Nephron progenitor cell (in vitro differentiated cells): ENCODE measurements around the gene FAM118A.
"Not testable (repeated sequence)": the region's sequence is repeated elsewhere in the genome, so short reads cannot be mapped to it uniquely, and the experiment has no call there.

Experiments
- DNase-seq: peaks from one replicate; pipeline ENCODE4 v3.0.0; 2021
- H3K27ac Mint-ChIP-seq: 2 replicates; pipeline ENCODE4 v1.8.0; 2021; ENCODE audit warnings: mild to moderate bottlenecking, moderate library complexity, mixed read lengths
- H3K27me3 Mint-ChIP-seq: 2 replicates; pipeline ENCODE4 v1.8.0; 2021; ENCODE audit warnings: mild to moderate bottlenecking, low read depth, mixed read lengths; ENCODE audit not compliant: poor library complexity
- H3K36me3 Mint-ChIP-seq: 2 replicates; pipeline ENCODE4 v1.8.0; 2021; ENCODE audit warnings: low read depth, mixed read lengths
- H3K4me1 Mint-ChIP-seq: 2 replicates; pipeline ENCODE4 v1.8.0; 2021; ENCODE audit warnings: mixed read lengths
- H3K4me3 Mint-ChIP-seq: 2 replicates; pipeline ENCODE4 v1.8.0; 2021; ENCODE audit warnings: mild to moderate bottlenecking, moderate library complexity, mixed read lengths
- H3K9me3 Mint-ChIP-seq: 2 replicates; pipeline ENCODE4 v1.8.0; 2021; ENCODE audit warnings: mild to moderate bottlenecking, moderate library complexity, mixed read lengths
- TF ChIP-seq, protein P1 (sequence below): fragments of 200-600 bp; sonication (generic); IDR thresholded peaks from 2 replicates; pipeline ENCODE4 v1.5.0; 2021; ENCODE audit warnings: antibody characterized with exemption

The FAM118A gene

DNA sequence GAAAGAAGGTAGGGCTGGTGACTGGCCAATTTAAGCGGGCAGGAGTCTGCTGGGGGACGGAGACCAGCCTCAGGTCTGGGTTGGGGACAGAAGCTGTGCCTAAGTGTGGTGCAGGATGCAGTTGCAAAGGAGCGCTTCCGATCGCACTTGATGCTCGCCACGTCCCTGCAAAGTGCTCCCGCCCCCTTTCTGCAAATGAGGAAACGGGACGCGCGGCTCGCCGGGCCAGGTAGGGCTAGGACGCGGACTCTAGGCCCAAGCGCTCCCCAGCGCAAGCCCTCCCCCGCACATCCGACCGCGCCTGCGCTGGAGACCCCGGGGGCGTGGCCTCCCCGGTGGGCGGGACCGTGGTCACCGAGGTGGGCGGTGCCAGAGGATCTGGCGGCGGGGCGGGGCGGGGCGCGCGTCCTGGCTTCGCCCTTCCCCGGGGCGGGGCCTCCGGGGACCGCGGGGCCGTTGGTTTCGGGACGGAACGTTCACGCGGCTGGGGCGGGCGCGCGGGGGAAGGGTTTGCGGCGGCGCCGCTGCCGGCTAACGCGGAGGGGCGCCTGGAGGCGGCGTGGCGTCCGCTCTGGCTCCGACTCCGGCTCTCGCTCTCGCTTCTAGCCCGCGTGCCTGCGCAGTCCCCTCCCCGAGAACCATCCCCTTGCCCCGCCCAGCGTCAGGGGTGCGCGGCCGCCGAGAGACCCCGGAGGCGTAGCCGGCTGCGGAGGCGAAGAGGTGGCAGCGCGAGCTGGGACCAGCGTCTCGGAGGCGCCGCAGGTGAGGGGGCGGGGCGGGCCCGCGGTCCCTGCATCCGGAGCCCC lies at the start of gene FAM118A:
Gene FAM118A, plus strand, starts transcription at position 513 of the 806 bp plus-strand sequence. CDS start 12,446 bp downstream, outside the sequence.
- peak; percentile 99 for DNase-seq
- H3K27ac Mint-ChIP-seq = peak within 1 kb of the TSS; percentile 85
- H3K27me3 Mint-ChIP-seq = peaks cover 17% of the 10 kb centered on the region
- peak within 1 kb of the TSS; percentile 85 for H3K4me3 Mint-ChIP-seq
- H3K36me3 Mint-ChIP-seq = peaks cover 9% of the 10 kb centered on the region
- H3K9me3 Mint-ChIP-seq = no peaks in the 10 kb centered on the region
- TF ChIP-seq, protein P1, sequence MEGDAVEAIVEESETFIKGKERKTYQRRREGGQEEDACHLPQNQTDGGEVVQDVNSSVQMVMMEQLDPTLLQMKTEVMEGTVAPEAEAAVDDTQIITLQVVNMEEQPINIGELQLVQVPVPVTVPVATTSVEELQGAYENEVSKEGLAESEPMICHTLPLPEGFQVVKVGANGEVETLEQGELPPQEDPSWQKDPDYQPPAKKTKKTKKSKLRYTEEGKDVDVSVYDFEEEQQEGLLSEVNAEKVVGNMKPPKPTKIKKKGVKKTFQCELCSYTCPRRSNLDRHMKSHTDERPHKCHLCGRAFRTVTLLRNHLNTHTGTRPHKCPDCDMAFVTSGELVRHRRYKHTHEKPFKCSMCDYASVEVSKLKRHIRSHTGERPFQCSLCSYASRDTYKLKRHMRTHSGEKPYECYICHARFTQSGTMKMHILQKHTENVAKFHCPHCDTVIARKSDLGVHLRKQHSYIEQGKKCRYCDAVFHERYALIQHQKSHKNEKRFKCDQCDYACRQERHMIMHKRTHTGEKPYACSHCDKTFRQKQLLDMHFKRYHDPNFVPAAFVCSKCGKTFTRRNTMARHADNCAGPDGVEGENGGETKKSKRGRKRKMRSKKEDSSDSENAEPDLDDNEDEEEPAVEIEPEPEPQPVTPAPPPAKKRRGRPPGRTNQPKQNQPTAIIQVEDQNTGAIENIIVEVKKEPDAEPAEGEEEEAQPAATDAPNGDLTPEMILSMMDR = no peak
- H3K4me1 Mint-ChIP-seq = peaks cover 33% of the 10 kb centered on the region

DNA sequence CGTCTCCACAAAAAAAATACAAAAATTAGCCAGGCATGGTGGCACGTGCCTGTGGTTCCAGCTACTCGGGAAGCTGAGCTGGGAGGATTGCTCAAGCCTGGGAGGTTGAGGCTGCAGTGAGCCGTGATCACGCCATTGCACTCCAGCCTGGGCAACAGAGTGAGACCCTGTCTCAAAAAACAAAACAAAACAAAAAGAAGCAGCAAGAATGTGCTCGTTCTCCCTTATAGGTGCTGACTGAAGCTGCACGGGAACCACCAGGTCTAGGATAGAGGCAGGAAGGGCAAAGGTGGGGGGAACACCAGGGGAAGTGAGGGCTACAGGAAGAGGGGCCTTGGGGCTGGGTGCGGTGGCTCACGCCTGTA lies 49.4 kb upstream of the FAM118A start:
- H3K9me3 Mint-ChIP-seq = peaks cover 11% of the 10 kb centered on the region
- H3K36me3 Mint-ChIP-seq, H3K4me3 Mint-ChIP-seq, DNase-seq, H3K27ac Mint-ChIP-seq, H3K27me3 Mint-ChIP-seq: not testable (repeated sequence)
- peaks cover 14% of the 10 kb centered on the region for H3K4me1 Mint-ChIP-seq

DNA sequence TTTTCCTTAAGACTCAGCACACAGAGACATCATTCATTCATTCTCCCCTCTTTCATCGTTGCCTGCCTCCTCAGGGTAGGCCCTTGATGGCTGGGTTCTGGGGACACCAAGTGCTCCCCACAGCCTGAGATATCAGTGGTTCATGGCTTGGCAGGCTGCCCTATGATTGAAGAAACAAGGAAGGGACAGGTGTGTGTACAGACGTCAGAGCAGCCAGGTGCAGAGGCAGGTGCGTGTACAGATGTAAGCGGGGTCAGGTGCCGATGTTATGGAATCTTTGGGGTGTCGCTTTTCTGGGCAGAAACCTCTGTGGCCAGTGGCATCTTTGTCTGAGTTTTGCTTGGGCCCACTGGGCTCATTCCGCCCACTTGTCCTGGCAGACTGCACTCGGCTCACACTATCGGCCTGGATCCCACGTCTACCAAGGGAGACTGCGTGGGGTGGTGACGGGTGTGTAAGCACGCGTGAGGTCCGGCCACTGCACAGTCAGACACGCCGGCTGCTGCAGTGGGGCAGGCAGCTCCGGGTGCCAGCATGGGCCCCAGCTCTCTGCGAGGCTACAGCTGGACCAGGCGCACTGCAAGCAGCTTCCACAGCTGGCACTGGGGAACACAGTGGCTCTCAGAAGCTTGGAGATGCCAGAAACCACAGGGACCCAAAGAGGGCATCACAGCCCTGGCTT lies 48.2 kb upstream of the FAM118A start:
- peaks cover 14% of the 10 kb centered on the region for H3K4me1 Mint-ChIP-seq

DNA sequence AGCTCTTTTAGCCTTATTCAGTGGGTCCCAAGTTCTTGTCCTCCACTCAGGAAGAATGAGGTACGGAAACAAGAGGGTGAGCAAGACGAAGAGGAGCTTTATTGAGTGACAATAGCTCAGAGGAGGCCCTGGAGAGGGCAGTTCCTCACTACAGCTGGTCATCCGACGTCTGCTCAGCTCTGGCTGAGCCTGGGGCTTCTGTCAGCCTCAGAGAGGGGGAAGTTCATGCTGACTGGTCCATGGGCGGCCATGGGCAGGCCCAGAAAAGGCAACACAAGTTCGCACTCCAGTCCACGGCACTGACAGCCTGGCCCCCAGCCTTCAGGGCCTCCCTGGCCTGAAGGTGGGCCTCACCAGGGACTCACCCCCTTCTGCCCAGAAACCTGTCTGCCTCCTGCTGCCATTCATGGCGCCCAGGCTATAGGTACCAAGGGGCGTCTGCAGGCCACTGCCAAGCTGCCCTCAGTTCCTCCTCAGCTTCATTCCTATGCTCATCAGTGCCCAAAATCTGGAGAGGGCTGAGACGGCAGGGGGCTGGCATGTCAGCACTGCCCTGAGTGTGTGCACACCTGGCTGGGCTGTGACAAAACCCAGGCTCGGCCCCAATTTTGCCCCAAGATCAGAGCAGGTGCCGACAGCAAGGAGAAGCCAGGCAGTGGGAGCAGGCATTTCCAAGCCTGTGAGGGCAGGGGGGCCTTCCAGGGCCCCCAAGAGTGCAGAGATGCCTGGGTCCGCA lies 47.4 kb upstream of the FAM118A start:
- Mint-ChIP-seq H3K36me3 (no peaks in the 10 kb centered on the region), H3K9me3 (peaks cover 6% of the 10 kb centered on the region), H3K4me1 (peaks cover 14% of the 10 kb centered on the region), H3K27me3 (peaks cover 14% of the 10 kb centered on the region), H3K27ac (no peak overlapping the region), H3K4me3 (no peak overlapping the region)
- TF ChIP-seq, protein P1 = no peak
- no peak for DNase-seq

More for the DNA sequence above, 48.2 kb upstream of the FAM118A start:
- Mint-ChIP-seq H3K9me3 (peaks cover 11% of the 10 kb centered on the region), H3K27ac (no peak overlapping the region), H3K4me3 (no peak overlapping the region), H3K27me3 (peaks cover 14% of the 10 kb centered on the region), H3K36me3 (no peaks in the 10 kb centered on the region)
- no peak for DNase-seq
- TF ChIP-seq, protein P1 = no peak

DNA sequence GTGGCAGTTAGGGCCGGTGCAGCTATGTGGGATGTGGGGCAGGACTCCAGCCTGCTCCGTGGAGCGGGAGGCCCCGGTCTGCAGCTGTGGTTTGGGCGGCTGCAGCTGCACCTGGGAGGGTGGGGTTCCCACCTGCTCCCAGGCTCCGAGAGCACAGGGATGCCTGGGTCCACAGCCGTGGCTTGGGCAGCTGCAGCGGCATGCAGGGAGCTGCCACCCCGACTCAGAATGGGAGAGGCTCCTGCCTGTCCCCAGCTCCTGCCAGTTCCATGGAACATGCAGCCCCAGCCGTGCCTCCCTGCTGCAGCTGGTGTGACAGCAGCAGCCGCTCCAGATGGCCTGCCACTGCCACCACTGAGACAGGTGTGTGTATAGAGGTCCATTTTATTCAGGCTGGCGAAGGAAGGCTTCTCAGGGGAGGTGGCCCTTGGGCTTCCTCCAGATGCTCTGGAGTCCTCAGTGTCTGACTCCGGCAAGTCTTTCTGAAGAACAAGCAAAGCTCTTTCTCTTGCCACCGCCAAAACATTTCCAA lies 46.7 kb upstream of the FAM118A start:
- Mint-ChIP-seq H3K27ac (no peak overlapping the region), H3K4me1 (peaks cover 14% of the 10 kb centered on the region), H3K9me3 (peaks cover 2% of the 10 kb centered on the region), H3K36me3 (no peaks in the 10 kb centered on the region), H3K27me3 (peaks cover 14% of the 10 kb centered on the region), H3K4me3 (no peak overlapping the region)
- no peak for DNase-seq
- TF ChIP-seq, protein P1 = no peak
